Measurements from ENCODE around the gene MTMR4. TPM values are rescaled to one million over a fixed set of nuclear protein-coding genes. Genes with fewer than 3 reads are reported as not detected.
"Not testable (repeated sequence)": the region's sequence is repeated elsewhere in the genome, so short reads cannot be mapped to it uniquely, and the experiment has no call there.

The MTMR4 gene
- total RNA-seq, 3 donors from 2014 or later, result 35.7 to 53.6 (median 42.7) TPM

GRCh38 chr17:58487589-58488427 lies 26.6 kb downstream of the MTMR4 start, which contains the start of gene HSF5:
TSS of gene HSF5 (minus strand) at chr17:58488408. CDS start at chr17:58488274, 134 bp downstream.
- no peak within 1 kb of the TSS for H3K27ac ChIP-seq
- TF ChIP-seq CTCF (IDR thresholded peaks at IDR 0.05) (no peak), POLR2AphosphoS5 (IDR thresholded peaks at IDR 0.05) (no peak), POLR2A (IDR thresholded peaks at IDR 0.05) (no peak)
- H3K4me1 ChIP-seq, result no peaks in the 10 kb centered on the region
- peaks cover 6% of the 10 kb centered on the region for H3K36me3 ChIP-seq
- H3K27me3 ChIP-seq, result no peaks in the 10 kb centered on the region
- H3K9me3 ChIP-seq, result no peaks in the 10 kb centered on the region
- DNase-seq (ENCODE audit: low spot score in 2 of 2), result no peak
- intact Hi-C loops (cut with DNase I; ENCODE audit: low total_unique reads), result no loop called here
- peak within 1 kb of the TSS in 2 of 3 donors; percentile 12 to 27 for H3K4me3 ChIP-seq

- H3K27ac ChIP-seq, result no peak overlapping the region
- no peaks in the 10 kb centered on the region for H3K4me1 ChIP-seq
- no peak for DNase-seq (ENCODE audit: low spot score in 2 of 2)
- no peaks in the 10 kb centered on the region for H3K27me3 ChIP-seq
- no peak overlapping the region for H3K4me3 ChIP-seq
- no peaks in the 10 kb centered on the region for H3K36me3 ChIP-seq
- intact Hi-C loops (cut with DNase I; ENCODE audit: low total_unique reads), result no loop called here
- H3K9me3 ChIP-seq, result no peaks in the 10 kb centered on the region
- no peak for TF ChIP-seq POLR2AphosphoS5 (IDR thresholded peaks at IDR 0.05)
- no peak for TF ChIP-seq CTCF (IDR thresholded peaks at IDR 0.05)
- no peak for TF ChIP-seq POLR2A (IDR thresholded peaks at IDR 0.05)
Observed at GRCh38 chr17:58484600-58484999, 29.8 kb downstream of the MTMR4 start.

- DNase-seq (ENCODE audit: low spot score in 2 of 2); H3K27me3 ChIP-seq; H3K9me3 ChIP-seq; H3K36me3 ChIP-seq; H3K27ac ChIP-seq; H3K4me3 ChIP-seq; H3K4me1 ChIP-seq; intact Hi-C loops (cut with DNase I; ENCODE audit: low total_unique reads): not testable (repeated sequence)
Observed at GRCh38 chr17:58481798-58482197, 32.6 kb downstream of the MTMR4 start.

GRCh38 chr17:58480090-58480489 lies 34.3 kb downstream of the MTMR4 start:
- intact Hi-C loops (cut with DNase I; ENCODE audit: low total_unique reads), result no loop called here
- no peaks in the 10 kb centered on the region for H3K9me3 ChIP-seq
- DNase-seq (ENCODE audit: low spot score in 2 of 2), result no peak

GRCh38 chr17:58476812-58477211 lies 37.6 kb downstream of the MTMR4 start:
- no peak for TF ChIP-seq CTCF (IDR thresholded peaks at IDR 0.05)
- no peak for TF ChIP-seq POLR2AphosphoS5 (IDR thresholded peaks at IDR 0.05)
- no peak for TF ChIP-seq POLR2A (IDR thresholded peaks at IDR 0.05)
- no peaks in the 10 kb centered on the region for H3K4me1 ChIP-seq
- intact Hi-C loops (cut with DNase I; ENCODE audit: low total_unique reads), result no loop called here
- DNase-seq (ENCODE audit: low spot score in 2 of 2), result no peak
- H3K9me3 ChIP-seq, result no peaks in the 10 kb centered on the region
- H3K27ac ChIP-seq, result no peak overlapping the region
- H3K36me3 ChIP-seq, result no peaks in the 10 kb centered on the region
- no peaks in the 10 kb centered on the region for H3K27me3 ChIP-seq
- H3K4me3 ChIP-seq, result no peak overlapping the region

More at GRCh38 chr17:58480090-58480489, 34.3 kb downstream of the MTMR4 start:
- no peak for TF ChIP-seq POLR2AphosphoS5 (IDR thresholded peaks at IDR 0.05)
- TF ChIP-seq POLR2A (IDR thresholded peaks at IDR 0.05), result no peak
- TF ChIP-seq CTCF (IDR thresholded peaks at IDR 0.05), result no peak
- H3K36me3 ChIP-seq, result no peaks in the 10 kb centered on the region
- H3K4me1 ChIP-seq, result no peaks in the 10 kb centered on the region
- H3K27me3 ChIP-seq, result no peaks in the 10 kb centered on the region
- no peak overlapping the region for H3K27ac ChIP-seq
- no peak overlapping the region for H3K4me3 ChIP-seq

All from breast epithelium (tissue), 4 donors.